Measurements from ENCODE around the gene RERE.

DNA sequence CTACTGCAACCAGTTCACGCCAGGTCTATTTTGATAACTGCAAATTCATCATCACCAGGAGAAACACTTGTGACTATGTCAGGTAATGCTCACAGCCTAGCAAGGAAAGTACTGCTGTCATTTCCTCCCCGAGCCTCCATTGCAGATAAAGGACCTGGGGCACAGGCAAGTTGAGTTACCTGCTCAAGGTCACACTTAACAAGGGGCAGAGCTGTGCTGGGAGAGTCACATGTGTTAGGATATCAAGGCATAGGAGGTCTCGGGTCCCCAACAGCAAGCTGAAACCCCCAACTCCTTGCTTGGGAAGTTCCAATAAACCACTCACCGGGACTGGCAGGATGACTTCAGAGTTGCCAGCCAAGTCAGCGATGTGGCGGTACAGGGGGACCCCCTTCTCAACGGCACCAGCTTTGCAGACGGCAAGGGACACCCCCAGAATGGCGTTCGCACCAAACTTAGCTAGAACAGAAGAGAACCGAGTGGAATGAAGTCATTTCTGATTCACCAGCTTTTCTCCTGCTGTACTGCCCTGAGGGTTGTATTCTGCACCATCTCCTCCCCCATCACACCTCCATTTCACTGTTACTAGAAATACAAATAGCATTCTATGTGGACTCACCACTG lies 49.5 kb upstream of the RERE start:
- TF ChIP-seq CTCF (tag by site-specific recombination; IDR thresholded peaks at IDR 0.05), result no peak
- TF ChIP-seq ZNF324 (tag by site-specific recombination; IDR thresholded peaks at IDR 0.05), result no peak
- TF ChIP-seq ZNF404 (tag by site-specific recombination; IDR thresholded peaks at IDR 0.05), result no peak
- TF ChIP-seq, protein P1, sequence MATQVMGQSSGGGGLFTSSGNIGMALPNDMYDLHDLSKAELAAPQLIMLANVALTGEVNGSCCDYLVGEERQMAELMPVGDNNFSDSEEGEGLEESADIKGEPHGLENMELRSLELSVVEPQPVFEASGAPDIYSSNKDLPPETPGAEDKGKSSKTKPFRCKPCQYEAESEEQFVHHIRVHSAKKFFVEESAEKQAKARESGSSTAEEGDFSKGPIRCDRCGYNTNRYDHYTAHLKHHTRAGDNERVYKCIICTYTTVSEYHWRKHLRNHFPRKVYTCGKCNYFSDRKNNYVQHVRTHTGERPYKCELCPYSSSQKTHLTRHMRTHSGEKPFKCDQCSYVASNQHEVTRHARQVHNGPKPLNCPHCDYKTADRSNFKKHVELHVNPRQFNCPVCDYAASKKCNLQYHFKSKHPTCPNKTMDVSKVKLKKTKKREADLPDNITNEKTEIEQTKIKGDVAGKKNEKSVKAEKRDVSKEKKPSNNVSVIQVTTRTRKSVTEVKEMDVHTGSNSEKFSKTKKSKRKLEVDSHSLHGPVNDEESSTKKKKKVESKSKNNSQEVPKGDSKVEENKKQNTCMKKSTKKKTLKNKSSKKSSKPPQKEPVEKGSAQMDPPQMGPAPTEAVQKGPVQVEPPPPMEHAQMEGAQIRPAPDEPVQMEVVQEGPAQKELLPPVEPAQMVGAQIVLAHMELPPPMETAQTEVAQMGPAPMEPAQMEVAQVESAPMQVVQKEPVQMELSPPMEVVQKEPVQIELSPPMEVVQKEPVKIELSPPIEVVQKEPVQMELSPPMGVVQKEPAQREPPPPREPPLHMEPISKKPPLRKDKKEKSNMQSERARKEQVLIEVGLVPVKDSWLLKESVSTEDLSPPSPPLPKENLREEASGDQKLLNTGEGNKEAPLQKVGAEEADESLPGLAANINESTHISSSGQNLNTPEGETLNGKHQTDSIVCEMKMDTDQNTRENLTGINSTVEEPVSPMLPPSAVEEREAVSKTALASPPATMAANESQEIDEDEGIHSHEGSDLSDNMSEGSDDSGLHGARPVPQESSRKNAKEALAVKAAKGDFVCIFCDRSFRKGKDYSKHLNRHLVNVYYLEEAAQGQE (tag by site-specific recombination; IDR thresholded peaks at IDR 0.05), result no peak
- no peak for TF ChIP-seq ZNF629 (tag by site-specific recombination; IDR thresholded peaks at IDR 0.05)
- TF ChIP-seq ZNF670 (tag by site-specific recombination; IDR thresholded peaks at IDR 0.05; ENCODE audit: low read depth), result no peak

Measured in HEK293 (cell line).